ENCODE results near the gene HACD1.

DNA sequence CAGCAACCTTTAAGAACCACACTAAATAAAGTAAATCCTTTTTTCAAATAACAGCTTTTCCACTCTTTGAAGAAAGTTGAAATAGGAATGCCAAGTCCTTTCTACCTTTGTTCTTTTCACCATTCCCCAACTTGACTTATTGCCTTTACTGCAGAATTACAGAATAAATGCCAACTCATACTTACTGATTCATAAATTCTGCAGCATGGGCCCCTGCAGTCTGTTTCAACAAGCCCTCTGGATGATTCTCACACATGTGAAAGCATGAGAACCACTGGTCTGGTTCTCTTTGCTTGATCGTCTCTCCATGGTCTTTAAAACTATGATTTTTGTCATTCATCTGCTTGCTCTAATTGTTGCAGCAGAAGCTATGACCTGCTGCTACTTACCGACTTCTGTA lies 56.1 kb downstream of the HACD1 start:
- TF ChIP-seq POLR2A (IDR thresholded peaks at IDR 0.05; ENCODE audit: low read length) (no peak), GATA1 (IDR thresholded peaks at IDR 0.05; ENCODE audit: low read depth, low read length) (no peak)

Measured in erythroblast (primary cell).